GM19035 (cell line): Measurements from ENCODE around the gene AARSD1.
"Not testable (repeated sequence)": the region's sequence is repeated elsewhere in the genome, so short reads cannot be mapped to it uniquely, and the experiment has no call there.

Experiments used
- ATAC-seq: cut with Tn5 transposase; IDR thresholded peaks from one replicate; pipeline ENCODE4 v1.9.1; 2021; ENCODE audit not compliant: unreplicated experiment

Gene AARSD1

GRCh38 chr17:42982266-42982665 is 18.0 kb upstream of the AARSD1 start:
- ATAC-seq = no peak

GRCh38 chr17:42980766-42981397 is 16.6 kb upstream of the AARSD1 start:
- ATAC-seq = peak; percentile 57

- ATAC-seq = peak; percentile 70
Observed at GRCh38 chr17:42980274-42980765, 16.1 kb upstream of the AARSD1 start, which contains the start of gene RUNDC1. Gene RUNDC1 (plus strand): TSS chr17:42980565. CDS start chr17:42980577, 12 bp downstream.

GRCh38 chr17:42979511-42980273 is 15.4 kb upstream of the AARSD1 start, which contains the start of gene PTGES3L:
Gene PTGES3L (minus strand): TSS chr17:42980080. CDS start chr17:42980053, 27 bp downstream.
- ATAC-seq = no peak

GRCh38 chr17:42975701-42976100 is 11.4 kb upstream of the AARSD1 start:
- ATAC-seq = not testable (repeated sequence)

GRCh38 chr17:42975265-42975664 is 11.0 kb upstream of the AARSD1 start:
- ATAC-seq = no peak

GRCh38 chr17:42973323-42973722 is 9.1 kb upstream of the AARSD1 start:
- not testable (repeated sequence) for ATAC-seq

GRCh38 chr17:42971589-42971988 is 7.3 kb upstream of the AARSD1 start:
- ATAC-seq = no peak

- no peak for ATAC-seq
Observed at GRCh38 chr17:42969001-42969581, 4.8 kb upstream of the AARSD1 start.

GRCh38 chr17:42967925-42968324 is 3.7 kb upstream of the AARSD1 start:
- ATAC-seq = no peak

GRCh38 chr17:42953669-42954068 is 10.6 kb downstream of the AARSD1 start:
- no peak for ATAC-seq

- no peak for ATAC-seq
Observed at GRCh38 chr17:42950044-42950783, 14.0 kb downstream of the AARSD1 start.

GRCh38 chr17:42946812-42947211 is 17.4 kb downstream of the AARSD1 start:
- ATAC-seq = no peak

- no peak for ATAC-seq
Observed at GRCh38 chr17:42944211-42944610, 20.0 kb downstream of the AARSD1 start.

- ATAC-seq = no peak
Observed at GRCh38 chr17:42937712-42938596, 26.3 kb downstream of the AARSD1 start.

GRCh38 chr17:42929497-42929844 is 34.8 kb downstream of the AARSD1 start:
- ATAC-seq = no peak

- ATAC-seq = no peak
Observed at GRCh38 chr17:42928714-42929496, 35.3 kb downstream of the AARSD1 start.

- ATAC-seq = no peak
Observed at GRCh38 chr17:42924891-42925290, 39.4 kb downstream of the AARSD1 start.

- ATAC-seq = not testable (repeated sequence)
Observed at GRCh38 chr17:42923472-42923871, 40.8 kb downstream of the AARSD1 start.
